DOHH2 (cell line): Measurements from ENCODE around the gene FBN2.

Source experiments
- EZH2phosphoT487 ChIP-seq: fragments of 200-600 bp; sonication (generic); IDR thresholded peaks from 2 replicates; pipeline ENCODE4 v1.6.1; 2017; ENCODE audit warnings: borderline replicate concordance, mild to moderate bottlenecking, antibody characterized with exemption, low read length, moderate library complexity, mixed read lengths
- TF ChIP-seq, protein P1 (sequence below): fragments of 200-600 bp; sonication (generic); IDR thresholded peaks from one replicate; pipeline ENCODE4 v1.5.1; 2014; ENCODE audit warnings: antibody characterized with exemption, mild to moderate bottlenecking, low read depth, low read length; ENCODE audit not compliant: poor library complexity, severe bottlenecking

DNA sequence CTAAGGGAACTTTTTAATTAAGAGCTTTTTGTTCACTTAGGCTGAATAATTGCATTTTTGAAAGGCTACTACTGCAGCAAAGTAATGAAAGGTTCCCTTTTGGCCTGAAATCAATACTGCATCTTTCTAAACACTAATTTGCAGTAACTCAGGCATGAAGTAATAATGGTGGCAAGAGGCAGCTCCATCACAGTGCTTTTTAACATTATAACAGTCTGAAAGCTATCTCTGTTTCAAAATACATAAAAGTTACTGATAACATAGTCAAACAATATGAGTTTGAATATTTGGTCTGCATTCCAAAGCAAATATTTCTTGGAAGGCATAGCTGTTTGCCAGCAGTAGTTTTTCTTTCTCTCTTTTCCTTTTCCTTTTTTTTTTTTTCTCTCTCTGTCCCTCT, 113.4 kb downstream of the FBN2 start:
- TF ChIP-seq, protein P1, sequence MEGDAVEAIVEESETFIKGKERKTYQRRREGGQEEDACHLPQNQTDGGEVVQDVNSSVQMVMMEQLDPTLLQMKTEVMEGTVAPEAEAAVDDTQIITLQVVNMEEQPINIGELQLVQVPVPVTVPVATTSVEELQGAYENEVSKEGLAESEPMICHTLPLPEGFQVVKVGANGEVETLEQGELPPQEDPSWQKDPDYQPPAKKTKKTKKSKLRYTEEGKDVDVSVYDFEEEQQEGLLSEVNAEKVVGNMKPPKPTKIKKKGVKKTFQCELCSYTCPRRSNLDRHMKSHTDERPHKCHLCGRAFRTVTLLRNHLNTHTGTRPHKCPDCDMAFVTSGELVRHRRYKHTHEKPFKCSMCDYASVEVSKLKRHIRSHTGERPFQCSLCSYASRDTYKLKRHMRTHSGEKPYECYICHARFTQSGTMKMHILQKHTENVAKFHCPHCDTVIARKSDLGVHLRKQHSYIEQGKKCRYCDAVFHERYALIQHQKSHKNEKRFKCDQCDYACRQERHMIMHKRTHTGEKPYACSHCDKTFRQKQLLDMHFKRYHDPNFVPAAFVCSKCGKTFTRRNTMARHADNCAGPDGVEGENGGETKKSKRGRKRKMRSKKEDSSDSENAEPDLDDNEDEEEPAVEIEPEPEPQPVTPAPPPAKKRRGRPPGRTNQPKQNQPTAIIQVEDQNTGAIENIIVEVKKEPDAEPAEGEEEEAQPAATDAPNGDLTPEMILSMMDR: no peak
- TF ChIP-seq EZH2phosphoT487: no peak
